HepG2 (cell line): Measurements from ENCODE around the gene PLXNA4. TPM values are rescaled to one million over a fixed set of nuclear protein-coding genes. Genes with fewer than 3 reads are reported as not detected.
A peak's percentile ranks its signal among the peaks of the same experiment; 100 is the strongest.

Source experiments
- ATAC-seq: fragments of 200-7000 bp; cut with Tn5 transposase; 3 replicates; pipeline ENCODE4 v1.9.1; 2020; ENCODE audit warnings: mild to moderate bottlenecking, moderate library complexity
- BruUV-seq: library from RNA; stranded (reverse); fragments of 400-500 nt; replicated peaks from 2 replicates; lab custom pipeline; 2021; lab: Mats Ljungman, UMichigan
- CTCF ChIA-PET: fragments of 300-600 bp; formaldehyde crosslinking; extraction: SDS; loops from one replicate; lab custom pipeline; 2021; ENCODE audit warnings: low total read pairs, inconsistent platforms, low intra/inter-chr PET ratio; lab: Yijun Ruan, JAX
- POLR2A ChIA-PET: fragments of 350-600 bp; sonication (Branson Sonifier 250); formaldehyde crosslinking; loops from one replicate; lab custom pipeline; 2020; ENCODE audit warnings: antibody characterized with exemption, inconsistent platforms; lab: Yijun Ruan, JAX
- DNase-seq: peaks from one replicate; pipeline ENCODE4 v3.0.0-alpha.2; 2015; ENCODE audit warnings: low spot score
- FAIRE-seq: peaks from 3 replicates; lab custom pipeline; 2011; peaks lifted over from hg19 to GRCh38; lab: Jason Lieb, UNC
- H2AFZ ChIP-seq: one replicate; pipeline ENCODE4 v1.6.1; 2011; ENCODE audit warnings: low read length, inconsistent platforms
- H3K27ac ChIP-seq: fragments of 300-600 bp; 3 replicates; pipeline ENCODE4 v1.8.0; 2011; ENCODE audit warnings: mixed run types, mild to moderate bottlenecking, mixed read lengths, low read length, inconsistent platforms; ENCODE audit not compliant: insufficient read depth; ENCODE audit errors: extremely low read length
- H3K27me3 ChIP-seq, 2 experiments: fragments of 200-600 bp in 1 of 2; 2 replicates in 1 of 2; 3 replicates in 1 of 2; pipeline versions ENCODE4 v1.6.0 to v1.8.0; 2011; ENCODE audit warnings: low read length in 2 of 2, mild to moderate bottlenecking in 2 of 2, moderate library complexity in 2 of 2, inconsistent platforms in 1 of 2; ENCODE audit not compliant: insufficient read depth in 2 of 2, control insufficient read depth in 1 of 2
- H3K36me3 ChIP-seq, 2 experiments: fragments of 200-600 bp in 1 of 2; replicated peaks in 1 of 2; 2 replicates in 1 of 2; 3 replicates in 1 of 2; pipeline versions ENCODE4 v1.5.1 to v1.8.0; 2011; ENCODE audit warnings: low read length in 2 of 2, inconsistent platforms in 1 of 2; ENCODE audit not compliant: insufficient read depth in 2 of 2, control insufficient read depth in 1 of 2
- H3K4me1 ChIP-seq: 2 replicates; pipeline ENCODE4 v1.5.1; 2012; ENCODE audit warnings: low read length, inconsistent platforms; ENCODE audit not compliant: insufficient read depth
- H3K4me2 ChIP-seq: 2 replicates; pipeline ENCODE4 v1.6.0; 2011; ENCODE audit warnings: low read depth, low read length, inconsistent platforms
- H3K4me3 ChIP-seq, 3 experiments: fragments of 200-600 bp in 1 of 3; sonication (generic), shearing (Covaris generic) in 1 of 3; replicated peaks in 1 of 3; 2 replicates each; pipeline ENCODE4 v1.5.1; 2011 to 2016; ENCODE audit warnings: low read length in 3 of 3, inconsistent platforms in 2 of 3, low read depth in 2 of 3, mild to moderate bottlenecking in 2 of 3, control low read depth in 1 of 3, mixed read lengths in 1 of 3; ENCODE audit not compliant: insufficient read depth in 1 of 3
- H3K79me2 ChIP-seq: one replicate; pipeline ENCODE4 v1.6.1; 2011; ENCODE audit warnings: low read length, inconsistent platforms; ENCODE audit not compliant: insufficient read depth
- H3K9ac ChIP-seq: 2 replicates; pipeline ENCODE4 v1.6.0; 2011; ENCODE audit warnings: mild to moderate bottlenecking, low read depth, low read length, inconsistent platforms; ENCODE audit not compliant: insufficient read depth
- H3K9me3 ChIP-seq: 2 replicates; pipeline ENCODE4 v1.5.1; 2012; ENCODE audit warnings: mild to moderate bottlenecking, low read length
- H4K20me1 ChIP-seq: 2 replicates; pipeline ENCODE4 v1.6.0; 2011; ENCODE audit warnings: inconsistent platforms, mild to moderate bottlenecking, low read length, moderate library complexity; ENCODE audit not compliant: insufficient read depth
- MNT ChIP-seq: fragments of 450-650 bp; IDR thresholded peaks from 2 replicates; pipeline ENCODE4 v1.6.1; 2016
- MTF1 ChIP-seq: sonication (generic); formaldehyde crosslinking; IDR thresholded peaks from 2 replicates; pipeline ENCODE4 v1.5.0; 2020; ENCODE audit warnings: missing genetic modification reagents
- TFDP2 ChIP-seq: sonication (generic); formaldehyde crosslinking; IDR thresholded peaks from 2 replicates; pipeline ENCODE4 v1.4.0; 2020; ENCODE audit warnings: missing genetic modification reagents
- ZNF770 ChIP-seq: sonication (generic); formaldehyde crosslinking; IDR thresholded peaks from 2 replicates; pipeline ENCODE4 v1.5.0; 2020; ENCODE audit warnings: mild to moderate bottlenecking, missing genetic modification reagents
- WGBS: methylation state at CpG from one replicate; pipeline ENCODE4 v1.1.6; 2017; ENCODE audit warnings: low lambda C conversion rate; 5-methylcytosine and 5-hydroxymethylcytosine counted together
- in situ Hi-C: cut with HindIII; loops from 2 replicates; pipeline ENCODE4 v1.10.0; 2017; ENCODE audit warnings: low pct_unique_long_range_greater_than_20kb; ENCODE audit not compliant: extremely low pct_ligation_motif_present
- intact Hi-C: fragments of 100-400 bp; cut with micrococcal nuclease; formaldehyde crosslinking; loops from one replicate; pipeline ENCODE4 v1.10.0; 2022; ENCODE audit not compliant: unreplicated experiment
- polyA plus RNA-seq, 8 experiments: library from polyadenylated mRNA; depleted of rRNA in 3 of 8; stranded (reverse) in 7 of 8; unstranded in 1 of 8; fragments of >200 nt; fragmentation: Illumina TruSeq in 4 of 8; extraction: Trizol in 4 of 8; gene quantifications; 2 replicates each; pipeline versions ENCODE4 v1.2.1 to v1.2.3, GENCODE V29; 2011 to 2016; ENCODE audit warnings: low read depth in 4 of 8, missing spikeins in 1 of 8, mixed read lengths in 1 of 8; ENCODE audit not compliant: insufficient read depth in 1 of 8
- total RNA-seq, 5 experiments: library from RNA; depleted of rRNA; stranded (reverse); fragments of >200 nt; fragmentation: Illumina TruSeq; extraction: Trizol; gene quantifications; 2 replicates each; pipeline ENCODE4 v1.2.3, GENCODE V29; 2016; ENCODE audit warnings: low read depth in 1 of 5

The PLXNA4 gene
- total and polyA plus RNA-seq, 2 of the 13 experiments (the other 11 are each of a cell fraction or from before 2014, with no cell fraction given), result 0.01 to 0.04 TPM

- TF ChIP-seq TFDP2 (CRISPR knock-in tag) (no peak), ZNF770 (CRISPR knock-in tag) (no peak)
Measured at GRCh38 chr7:132362059-132362458, 214.2 kb downstream of the PLXNA4 start (continued).

- TF ChIP-seq MTF1 (CRISPR knock-in tag), result no peak
- TF ChIP-seq MNT, result peak; percentile 99
- TF ChIP-seq, all 625 proteins: peak for 1
- no peaks in the 10 kb centered on the region for H3K4me1 ChIP-seq
- ChIA-PET POLR2A (no interaction called here), CTCF (no interaction called here)
- no peak overlapping the region for H3K4me2 ChIP-seq
- ATAC-seq, result no peak
- FAIRE-seq, result no peak
- H3K9me3 ChIP-seq, result no peaks in the 10 kb centered on the region
- no peak for DNase-seq
- no TSS peak for BruUV-seq
- peaks cover 0 to 13% of the 10 kb centered on the region in 2 experiments; a peak in 2 of 5 replicates for H3K27me3 ChIP-seq
- H3K4me3 ChIP-seq, result no peak overlapping the region
- no peak overlapping the region for H3K9ac ChIP-seq
- 1% methylated on average over 5 of the region's 5 CpGs for whole genome bisulfite sequencing
- in situ Hi-C loops, result no loop called here
- no peak overlapping the region for H3K27ac ChIP-seq
- no peaks in the 10 kb centered on the region for H3K36me3 ChIP-seq
- H2AFZ ChIP-seq, result no peak overlapping the region
- intact Hi-C loops, result no loop called here
- H4K20me1 ChIP-seq, result no peaks in the 10 kb centered on the region
- H3K79me2 ChIP-seq, result no peaks in the 10 kb centered on the region
Measured at GRCh38 chr7:132361146-132361545, 215.1 kb downstream of the PLXNA4 start.
